GM18951 (cell line): ENCODE data around the gene GINS1.

Experiments
- POLR2A ChIP-seq: IDR thresholded peaks from 4 replicates; pipeline ENCODE4 v1.6.1; 2011; ENCODE audit warnings: mild to moderate bottlenecking; ENCODE audit not compliant: insufficient read length, insufficient read depth; ENCODE audit errors: extremely low read depth
- in situ Hi-C: fragments of 300-500 bp; cut with MboI; formaldehyde crosslinking; loops from one replicate; pipeline ENCODE4 v1.12.0; 2022; ENCODE audit warnings: low sequenced_read_pairs, mixed read lengths, inconsistent platforms; ENCODE audit not compliant: unreplicated experiment

The GINS1 gene

GRCh38 chr20:25480797-25481196 lies 73.3 kb downstream of the GINS1 start:
- no peak for TF ChIP-seq POLR2A
- in situ Hi-C loops, result no loop called here

GRCh38 chr20:25481235-25481917 lies 73.9 kb downstream of the GINS1 start:
- no peak for TF ChIP-seq POLR2A
- in situ Hi-C loops, result no loop called here

- TF ChIP-seq POLR2A, result no peak
- in situ Hi-C loops, result no loop called here
These were observed 74.4 kb downstream of the GINS1 start for GRCh38 chr20:25481918-25482253.

GRCh38 chr20:25483431-25484132 lies 76.1 kb downstream of the GINS1 start:
- no peak for TF ChIP-seq POLR2A
- in situ Hi-C loops, result no loop called here

- no peak for TF ChIP-seq POLR2A
- in situ Hi-C loops, result no loop called here
These were observed 76.9 kb downstream of the GINS1 start for GRCh38 chr20:25484224-25484846.

GRCh38 chr20:25484911-25485511 lies 77.5 kb downstream of the GINS1 start:
- in situ Hi-C loops, result no loop called here
- TF ChIP-seq POLR2A, result no peak

GRCh38 chr20:25485872-25486271 lies 78.4 kb downstream of the GINS1 start:
- in situ Hi-C loops, result no loop called here
- no peak for TF ChIP-seq POLR2A

- TF ChIP-seq POLR2A, result no peak
- in situ Hi-C loops, result no loop called here
These were observed 78.9 kb downstream of the GINS1 start for GRCh38 chr20:25486377-25486776.

GRCh38 chr20:25487306-25487705 lies 79.8 kb downstream of the GINS1 start:
- no peak for TF ChIP-seq POLR2A

GRCh38 chr20:25487975-25488374 lies 80.5 kb downstream of the GINS1 start:
- in situ Hi-C loops, result no loop called here
- no peak for TF ChIP-seq POLR2A

More at GRCh38 chr20:25487306-25487705, 79.8 kb downstream of the GINS1 start:
- in situ Hi-C loops, result no loop called here

- TF ChIP-seq POLR2A, result no peak
- in situ Hi-C loops, result no loop called here
These were observed 81.9 kb downstream of the GINS1 start for GRCh38 chr20:25489221-25489871.

- no peak for TF ChIP-seq POLR2A
- in situ Hi-C loops, result no loop called here
These were observed 83.4 kb downstream of the GINS1 start for GRCh38 chr20:25490656-25491445.
